IMR-90 (cell line): Measurements from ENCODE around the gene ART4. TPM values are rescaled to one million over a fixed set of nuclear protein-coding genes. Genes with fewer than 3 reads are reported as not detected.

ENCODE experiments used
- ATAC-seq: fragments of 200-7000 bp; cut with Tn5 transposase; 2 replicates; pipeline ENCODE4 v1.9.1; 2020; ENCODE audit warnings: low read depth, mild to moderate bottlenecking, moderate library complexity
- BruUV-seq: library from RNA; stranded (reverse); fragments of 400-500 nt; replicated peaks from 2 replicates; lab custom pipeline; 2021; lab: Mats Ljungman, UMichigan
- CTCF ChIA-PET: fragments of 300-600 bp; formaldehyde crosslinking; extraction: SDS; loops from one replicate; lab custom pipeline; 2021; ENCODE audit warnings: antibody characterized with exemption; lab: Yijun Ruan, JAX
- POLR2A ChIA-PET: fragments of 300-600 bp; sonication (Branson Sonifier 250); formaldehyde crosslinking; loops from one replicate; lab custom pipeline; 2022; ENCODE audit warnings: antibody characterized with exemption; ENCODE audit not compliant: unreplicated experiment; lab: Charles Lee
- DNase-seq: peaks from one replicate; pipeline ENCODE4 v3.0.0; 2013
- H2AFZ ChIP-seq: replicated peaks from 2 replicates; pipeline ENCODE3; 2013; ENCODE audit warnings: low read length, mild to moderate bottlenecking; ENCODE audit not compliant: poor library complexity
- H2AK5ac ChIP-seq: 2 replicates; pipeline ENCODE4 v1.6.1; 2013; ENCODE audit warnings: low read depth, low read length, inconsistent platforms
- H2AK9ac ChIP-seq: replicated peaks from 2 replicates; pipeline ENCODE3; 2013; ENCODE audit warnings: mild to moderate bottlenecking, low read depth, low read length, moderate library complexity; ENCODE audit not compliant: poor library complexity
- H2BK120ac ChIP-seq: 2 replicates; pipeline ENCODE4 v1.6.1; 2013; ENCODE audit warnings: low read depth, low read length, inconsistent platforms
- H2BK15ac ChIP-seq: 3 replicates; pipeline ENCODE4 v1.6.1; 2013; ENCODE audit warnings: low read depth, low read length, inconsistent platforms
- H2BK20ac ChIP-seq: 2 replicates; pipeline ENCODE4 v1.6.1; 2013; ENCODE audit warnings: low read depth, mild to moderate bottlenecking, inconsistent platforms, low read length, moderate library complexity
- H2BK5ac ChIP-seq: 2 replicates; pipeline ENCODE4 v1.6.1; 2013; ENCODE audit warnings: mild to moderate bottlenecking, low read depth, low read length, inconsistent platforms; ENCODE audit not compliant: poor library complexity, severe bottlenecking
- H3K14ac ChIP-seq: replicated peaks from 2 replicates; pipeline ENCODE4 v1.6.1; 2013; ENCODE audit warnings: low read depth, low read length, inconsistent platforms
- H3K18ac ChIP-seq: 2 replicates; pipeline ENCODE4 v1.6.1; 2013; ENCODE audit warnings: low read depth, low read length, control low read depth
- H3K23ac ChIP-seq: 2 replicates; pipeline ENCODE4 v1.6.1; 2013; ENCODE audit warnings: low read depth, low read length, inconsistent platforms
- H3K27ac ChIP-seq: 2 replicates; pipeline ENCODE4 v1.5.1; 2013; ENCODE audit warnings: mild to moderate bottlenecking, control low read depth, low read length; ENCODE audit not compliant: insufficient read depth
- H3K27me3 ChIP-seq: 2 replicates; pipeline ENCODE4 v1.6.1; 2013; ENCODE audit warnings: low read length; ENCODE audit not compliant: control insufficient read depth, insufficient read depth
- H3K36me3 ChIP-seq: 2 replicates; pipeline ENCODE4 v1.6.1; 2013; ENCODE audit warnings: low read length, mixed read lengths; ENCODE audit not compliant: control insufficient read depth, insufficient read depth
- H3K4ac ChIP-seq: 2 replicates; pipeline ENCODE4 v1.6.1; 2013; ENCODE audit warnings: low read depth, low read length, inconsistent platforms
- H3K4me1 ChIP-seq: 2 replicates; pipeline ENCODE4 v1.6.1; 2013; ENCODE audit warnings: low read length, mixed read lengths; ENCODE audit not compliant: control insufficient read depth, insufficient read depth
- H3K4me2 ChIP-seq: 2 replicates; pipeline ENCODE4 v1.6.1; 2013; ENCODE audit warnings: low read depth, mild to moderate bottlenecking, control low read depth, low read length, moderate library complexity
- H3K4me3 ChIP-seq: 2 replicates; pipeline ENCODE4 v1.5.1; 2013; ENCODE audit warnings: low read depth, mild to moderate bottlenecking, control low read depth, low read length, moderate library complexity; ENCODE audit not compliant: insufficient read depth
- H3K56ac ChIP-seq: 2 replicates; pipeline ENCODE4 v1.6.1; 2013; ENCODE audit warnings: low read length, inconsistent platforms; ENCODE audit not compliant: insufficient read depth; ENCODE audit errors: extremely low read depth
- H3K79me1 ChIP-seq, 2 experiments: 2 replicates each; pipeline ENCODE4 v1.6.1; 2013; ENCODE audit warnings: low read length in 2 of 2, inconsistent platforms in 1 of 2, low read depth in 1 of 2
- H3K9ac ChIP-seq: 2 replicates; pipeline ENCODE4 v1.6.1; 2013; ENCODE audit warnings: low read depth, low read length, control low read depth
- H3K9me1 ChIP-seq: 2 replicates; pipeline ENCODE4 v1.6.1; 2013; ENCODE audit warnings: low read length, inconsistent platforms; ENCODE audit not compliant: insufficient read depth
- H3K9me3 ChIP-seq: 2 replicates; pipeline ENCODE4 v1.6.1; 2013; ENCODE audit warnings: low read length; ENCODE audit not compliant: control insufficient read depth, insufficient read depth
- H4K20me1 ChIP-seq: 2 replicates; pipeline ENCODE4 v1.6.1; 2013; ENCODE audit warnings: low read length, inconsistent platforms; ENCODE audit not compliant: insufficient read depth
- H4K5ac ChIP-seq: 2 replicates; pipeline ENCODE4 v1.6.1; 2013; ENCODE audit warnings: mild to moderate bottlenecking, low read depth, low read length, control low read depth
- H4K8ac ChIP-seq, 2 experiments: 2 replicates each; pipeline ENCODE4 v1.6.1; 2013; ENCODE audit warnings: low read depth in 2 of 2, low read length in 2 of 2, control low read depth in 1 of 2, inconsistent platforms in 1 of 2
- H4K91ac ChIP-seq: 2 replicates; pipeline ENCODE4 v1.6.1; 2013; ENCODE audit warnings: low read depth, low read length, inconsistent platforms; ENCODE audit not compliant: insufficient read depth
- BHLHE40 ChIP-seq: fragments of 150-350 bp; IDR thresholded peaks from 2 replicates; pipeline ENCODE4 v1.6.1; 2016; ENCODE audit warnings: mild to moderate bottlenecking, low read depth, low read length
- CEBPB ChIP-seq: IDR thresholded peaks from 2 replicates; pipeline ENCODE4 v1.6.1; 2012; ENCODE audit warnings: low read depth, low read length, improper control_type of control experiment
- CHD1 ChIP-seq: IDR thresholded peaks from 2 replicates; pipeline ENCODE4 v1.6.1; 2012; ENCODE audit warnings: low read depth, low read length, improper control_type of control experiment
- FOS ChIP-seq: fragments of 150-350 bp; IDR thresholded peaks from 2 replicates; pipeline ENCODE4 v1.6.1; 2016; ENCODE audit warnings: low read depth, low read length
- MAFK ChIP-seq: IDR thresholded peaks from 2 replicates; pipeline ENCODE4 v1.6.1; 2012; ENCODE audit warnings: low read depth, low read length, improper control_type of control experiment
- MAZ ChIP-seq: IDR thresholded peaks from 2 replicates; pipeline ENCODE4 v1.6.1; 2012; ENCODE audit warnings: low read depth, mild to moderate bottlenecking, low read length, improper control_type of control experiment, moderate library complexity, borderline replicate concordance
- MXI1 ChIP-seq: IDR thresholded peaks from 2 replicates; pipeline ENCODE4 v1.6.1; 2012; ENCODE audit warnings: low read depth, mild to moderate bottlenecking, low read length, moderate library complexity, borderline replicate concordance
- NFE2L2 ChIP-seq: fragments of 150-350 bp; IDR thresholded peaks from 2 replicates; pipeline ENCODE4 v1.6.1; 2016; ENCODE audit warnings: low read depth, mild to moderate bottlenecking, low read length
- POLR2A ChIP-seq: IDR thresholded peaks from 2 replicates; pipeline ENCODE4 v1.6.1; 2012; ENCODE audit warnings: mild to moderate bottlenecking, low read depth, low read length
- RAD21 ChIP-seq: IDR thresholded peaks from 2 replicates; pipeline ENCODE4 v1.6.1; 2012; ENCODE audit warnings: low read length, improper control_type of control experiment
- RCOR1 ChIP-seq: IDR thresholded peaks from 2 replicates; pipeline ENCODE4 v1.6.1; 2012; ENCODE audit warnings: mild to moderate bottlenecking, low read length, improper control_type of control experiment; ENCODE audit not compliant: insufficient replicate concordance
- RFX5 ChIP-seq: IDR thresholded peaks from 2 replicates; pipeline ENCODE4 v1.8.0; 2012; ENCODE audit warnings: low read depth, mild to moderate bottlenecking, low read length, moderate library complexity
- SMC3 ChIP-seq: fragments of 150-350 bp; IDR thresholded peaks from 2 replicates; pipeline ENCODE4 v1.6.1; 2016; ENCODE audit warnings: low read depth, mild to moderate bottlenecking, antibody characterized with exemption, low read length, moderate library complexity
- dilution Hi-C: fragments of 300-500 bp; cut with HindIII; formaldehyde crosslinking; loops from one replicate; pipeline ENCODE4 v1.14.3; 2018; ENCODE audit warnings: low sequenced_read_pairs; ENCODE audit not compliant: unreplicated experiment
- in situ Hi-C: fragments of 300-500 bp; cut with MboI; formaldehyde crosslinking; loops from 3 replicates; pipeline ENCODE4 v1.14.3; 2019; ENCODE audit warnings: low sequenced_read_pairs, inconsistent platforms, mixed read lengths
- intact Hi-C: fragments of 100-400 bp; cut with micrococcal nuclease; formaldehyde crosslinking; loops from 2 replicates; pipeline ENCODE4 v1.10.0; 2022
- polyA plus RNA-seq, 3 experiments: library from polyadenylated mRNA; depleted of rRNA; stranded (reverse); fragments of >200 nt; gene quantifications; 2 replicates each; pipeline ENCODE4 v1.2.3, GENCODE V29; 2012; ENCODE audit warnings: low replicate concordance in 1 of 3
- total RNA-seq: library from RNA; depleted of rRNA; stranded (reverse); fragments of >200 nt; gene quantifications from 2 replicates; pipeline ENCODE4 v1.2.3, GENCODE V29; 2012
- TF ChIP-seq, protein P1 (sequence below): conservative IDR thresholded peaks from 2 replicates; pipeline ENCODE4 v1.5.1; 2012; ENCODE audit warnings: mild to moderate bottlenecking, low read depth, low read length, improper control_type of control experiment
- TF ChIP-seq, protein P2 (sequence below): fragments of 150-350 bp; IDR thresholded peaks from 2 replicates; pipeline ENCODE4 v1.6.1; 2016; ENCODE audit warnings: low read depth, mild to moderate bottlenecking, low read length, moderate library complexity, borderline replicate concordance
- TF ChIP-seq, protein P3 (sequence below): fragments of 150-350 bp; IDR thresholded peaks from 2 replicates; pipeline ENCODE4 v1.6.1; 2017; ENCODE audit warnings: mild to moderate bottlenecking, antibody characterized with exemption, low read length, low read depth

The ART4 gene
- total and polyA plus RNA-seq, 2 of the 4 experiments (the other 2 are of a cell fraction): not detected

DNA sequence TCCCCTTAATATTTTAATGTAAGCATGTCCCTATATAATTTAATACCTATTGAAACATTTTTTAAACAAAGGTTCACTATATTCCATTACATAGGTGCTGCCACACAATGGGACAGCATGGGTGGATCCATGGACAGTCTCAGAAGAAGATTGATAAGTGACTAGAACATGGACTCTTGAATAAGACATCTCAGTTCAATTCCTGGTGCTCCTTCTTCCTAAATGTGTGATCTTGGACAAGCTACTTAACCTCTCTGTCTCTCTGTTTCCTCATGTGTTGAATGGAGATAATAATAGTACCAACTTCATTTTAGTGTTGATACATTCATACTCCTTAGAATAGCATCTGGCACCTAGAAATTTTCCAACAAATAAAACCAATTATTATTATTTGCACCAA, 1.1 kb upstream of the ART4 start:
- no TSS peak for BruUV-seq
- H3K4ac ChIP-seq: no peak overlapping the region
- CTCF ChIA-PET: interaction anchor here (0.8 kb wide), 1 partner anchor 40 kb away, joined by 3 read pairs; the partner anchor contains the start of gene C12orf60

More for the DNA sequence above, 1.1 kb upstream of the ART4 start:
- Histone ChIP-seq H3K9ac (no peak overlapping the region), H3K23ac (no peak overlapping the region), H3K56ac (no peak overlapping the region), H3K9me1 (no peaks in the 10 kb centered on the region; the same call in 1 of the 2 replicates), H3K27ac (no peak overlapping the region), H4K5ac (no peak overlapping the region), H4K91ac (no peak overlapping the region), H3K79me1 (no peaks in the 10 kb centered on the region), H4K8ac (no peak overlapping the region), H3K4me3 (no peak overlapping the region), H3K4me2 (no peak overlapping the region), H2AK9ac (no peak overlapping the region), H2BK15ac (no peak overlapping the region), H3K27me3 (no peaks in the 10 kb centered on the region), H3K4me1 (peaks cover 3% of the 10 kb centered on the region; the same call in 1 of the 2 replicates), H2AK5ac (no peak overlapping the region), H3K9me3 (no peaks in the 10 kb centered on the region), H2BK20ac (peak overlapping the region; percentile 40; the same call in 1 of the 2 replicates), H2BK5ac (no peak overlapping the region), H2BK120ac (no peak overlapping the region), H4K20me1 (no peaks in the 10 kb centered on the region), H3K14ac (no peak overlapping the region), H3K36me3 (no peaks in the 10 kb centered on the region), H3K18ac (no peak overlapping the region), H2AFZ (no peak overlapping the region)
- POLR2A ChIA-PET: no interaction called here
- dilution Hi-C loops (no loop called here), in situ Hi-C loops (loop anchor here (5.0 kb wide), 1 partner anchor 153 kb away; no protein-coding TSS in a partner anchor), intact Hi-C loops (loop anchor here (10.0 kb wide), 1 partner anchor 210 kb away; no protein-coding TSS in a partner anchor)
- TF ChIP-seq RFX5: no peak
- TF ChIP-seq MAFK: no peak
- TF ChIP-seq, protein P1, sequence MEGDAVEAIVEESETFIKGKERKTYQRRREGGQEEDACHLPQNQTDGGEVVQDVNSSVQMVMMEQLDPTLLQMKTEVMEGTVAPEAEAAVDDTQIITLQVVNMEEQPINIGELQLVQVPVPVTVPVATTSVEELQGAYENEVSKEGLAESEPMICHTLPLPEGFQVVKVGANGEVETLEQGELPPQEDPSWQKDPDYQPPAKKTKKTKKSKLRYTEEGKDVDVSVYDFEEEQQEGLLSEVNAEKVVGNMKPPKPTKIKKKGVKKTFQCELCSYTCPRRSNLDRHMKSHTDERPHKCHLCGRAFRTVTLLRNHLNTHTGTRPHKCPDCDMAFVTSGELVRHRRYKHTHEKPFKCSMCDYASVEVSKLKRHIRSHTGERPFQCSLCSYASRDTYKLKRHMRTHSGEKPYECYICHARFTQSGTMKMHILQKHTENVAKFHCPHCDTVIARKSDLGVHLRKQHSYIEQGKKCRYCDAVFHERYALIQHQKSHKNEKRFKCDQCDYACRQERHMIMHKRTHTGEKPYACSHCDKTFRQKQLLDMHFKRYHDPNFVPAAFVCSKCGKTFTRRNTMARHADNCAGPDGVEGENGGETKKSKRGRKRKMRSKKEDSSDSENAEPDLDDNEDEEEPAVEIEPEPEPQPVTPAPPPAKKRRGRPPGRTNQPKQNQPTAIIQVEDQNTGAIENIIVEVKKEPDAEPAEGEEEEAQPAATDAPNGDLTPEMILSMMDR: no peak
- TF ChIP-seq CHD1: no peak
- TF ChIP-seq, protein P2, sequence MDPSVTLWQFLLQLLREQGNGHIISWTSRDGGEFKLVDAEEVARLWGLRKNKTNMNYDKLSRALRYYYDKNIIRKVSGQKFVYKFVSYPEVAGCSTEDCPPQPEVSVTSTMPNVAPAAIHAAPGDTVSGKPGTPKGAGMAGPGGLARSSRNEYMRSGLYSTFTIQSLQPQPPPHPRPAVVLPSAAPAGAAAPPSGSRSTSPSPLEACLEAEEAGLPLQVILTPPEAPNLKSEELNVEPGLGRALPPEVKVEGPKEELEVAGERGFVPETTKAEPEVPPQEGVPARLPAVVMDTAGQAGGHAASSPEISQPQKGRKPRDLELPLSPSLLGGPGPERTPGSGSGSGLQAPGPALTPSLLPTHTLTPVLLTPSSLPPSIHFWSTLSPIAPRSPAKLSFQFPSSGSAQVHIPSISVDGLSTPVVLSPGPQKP: no peak
- no peak for TF ChIP-seq RAD21
- TF ChIP-seq SMC3: no peak
- no peak for TF ChIP-seq MXI1
- no peak for TF ChIP-seq RCOR1
- TF ChIP-seq POLR2A: no peak
- TF ChIP-seq FOS: no peak
- TF ChIP-seq NFE2L2: no peak
- TF ChIP-seq BHLHE40: no peak
- TF ChIP-seq MAZ: no peak
- TF ChIP-seq, protein P3, sequence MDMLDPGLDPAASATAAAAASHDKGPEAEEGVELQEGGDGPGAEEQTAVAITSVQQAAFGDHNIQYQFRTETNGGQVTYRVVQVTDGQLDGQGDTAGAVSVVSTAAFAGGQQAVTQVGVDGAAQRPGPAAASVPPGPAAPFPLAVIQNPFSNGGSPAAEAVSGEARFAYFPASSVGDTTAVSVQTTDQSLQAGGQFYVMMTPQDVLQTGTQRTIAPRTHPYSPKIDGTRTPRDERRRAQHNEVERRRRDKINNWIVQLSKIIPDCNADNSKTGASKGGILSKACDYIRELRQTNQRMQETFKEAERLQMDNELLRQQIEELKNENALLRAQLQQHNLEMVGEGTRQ: no peak
- no peak for TF ChIP-seq CEBPB
- no peak for ATAC-seq
- no peak for DNase-seq
